ENCODE results near the gene ATP2B2. TPM values are rescaled to one million over a fixed set of nuclear protein-coding genes. Genes with fewer than 3 reads are reported as not detected.

Gene ATP2B2
- total and polyA plus RNA-seq, 8 donors: 0.01 to 0.18 (median 0.06) TPM; not detected in 1

- no peak for TF ChIP-seq CTCF (IDR thresholded peaks at IDR 0.05)
- Histone ChIP-seq H3K4me3 (no peak overlapping the region), H3K36me3 (no peaks in the 10 kb centered on the region), H3K27ac (no peak overlapping the region), H3K4me1 (no peaks in the 10 kb centered on the region), H3K9me3 (no peaks in the 10 kb centered on the region), H3K27me3 (no peaks in the 10 kb centered on the region)
- ATAC-seq: no peak
- intact Hi-C loops (cut with DNase I): no loop called here
- DNase-seq: peak in 1 of 4 donors; percentile 18
Measured at GRCh38 chr3:10399634-10400033, 105.8 kb downstream of the ATP2B2 start.

GRCh38 chr3:10398341-10398740, 107.0 kb downstream of the ATP2B2 start:
- no peak overlapping the region for H3K4me3 ChIP-seq
- ATAC-seq (no peak), DNase-seq (peak in 1 of 4 donors; percentile 25)
- intact Hi-C loops (cut with DNase I): no loop called here
- no peak for TF ChIP-seq CTCF (IDR thresholded peaks at IDR 0.05)
- no peak overlapping the region for H3K27ac ChIP-seq
- H3K36me3 ChIP-seq: no peaks in the 10 kb centered on the region
- H3K4me1 ChIP-seq: no peaks in the 10 kb centered on the region
- no peaks in the 10 kb centered on the region for H3K9me3 ChIP-seq
- no peaks in the 10 kb centered on the region for H3K27me3 ChIP-seq

GRCh38 chr3:10397879-10398278, 107.5 kb downstream of the ATP2B2 start:
- H3K27ac ChIP-seq: no peak overlapping the region
- DNase-seq (no peak), ATAC-seq (no peak)
- H3K9me3 ChIP-seq: no peaks in the 10 kb centered on the region
- no peaks in the 10 kb centered on the region for H3K4me1 ChIP-seq
- H3K4me3 ChIP-seq: no peak overlapping the region
- no peak for TF ChIP-seq CTCF (IDR thresholded peaks at IDR 0.05)
- no peaks in the 10 kb centered on the region for H3K36me3 ChIP-seq
- intact Hi-C loops (cut with DNase I): no loop called here
- H3K27me3 ChIP-seq: no peaks in the 10 kb centered on the region

GRCh38 chr3:10396931-10397330, 108.5 kb downstream of the ATP2B2 start:
- H3K27me3 ChIP-seq: no peaks in the 10 kb centered on the region
- no peak overlapping the region for H3K27ac ChIP-seq
- no peaks in the 10 kb centered on the region for H3K9me3 ChIP-seq
- intact Hi-C loops (cut with DNase I): no loop called here
- no peaks in the 10 kb centered on the region for H3K4me1 ChIP-seq
- no peak for TF ChIP-seq CTCF (IDR thresholded peaks at IDR 0.05)
- H3K36me3 ChIP-seq: no peaks in the 10 kb centered on the region
- ATAC-seq (no peak), DNase-seq (peak in 1 of 4 donors; percentile 25)
- no peak overlapping the region for H3K4me3 ChIP-seq

GRCh38 chr3:10396083-10396482, 109.3 kb downstream of the ATP2B2 start:
- Histone ChIP-seq H3K36me3 (no peaks in the 10 kb centered on the region), H3K27ac (no peak overlapping the region), H3K9me3 (no peaks in the 10 kb centered on the region), H3K27me3 (no peaks in the 10 kb centered on the region), H3K4me3 (no peak overlapping the region), H3K4me1 (no peaks in the 10 kb centered on the region)
- intact Hi-C loops (cut with DNase I): no loop called here
- peak in 1 of 4 donors; percentile 31 for DNase-seq
- ATAC-seq: no peak
- TF ChIP-seq CTCF (IDR thresholded peaks at IDR 0.05): no peak

All from left lung (tissue), 10 donors.